Keratinocyte (primary cell): ENCODE measurements around the gene WT1. TPM values are rescaled to one million over a fixed set of nuclear protein-coding genes. Genes with fewer than 3 reads are reported as not detected.

Source experiments
- DNase-seq: peaks from one replicate; pipeline ENCODE4 v3.0.0-alpha.2; 2011; ENCODE audit warnings: low read depth, missing footprints, low spot score
- FAIRE-seq: peaks from 2 replicates; lab custom pipeline; 2011; peaks lifted over from hg19 to GRCh38; lab: Jason Lieb, UNC
- H2AFZ ChIP-seq: 2 replicates; pipeline ENCODE4 v1.6.0; 2012; ENCODE audit warnings: low read length, control low read depth, inconsistent platforms; ENCODE audit not compliant: control insufficient read depth
- H3K27ac ChIP-seq: 2 replicates; pipeline ENCODE4 v1.5.1; 2011; ENCODE audit warnings: low read length; ENCODE audit not compliant: control insufficient read depth, insufficient read depth
- H3K27me3 ChIP-seq: 3 replicates; pipeline ENCODE4 v1.6.0; 2011; ENCODE audit warnings: low read length; ENCODE audit not compliant: control insufficient read depth, insufficient read depth; ENCODE audit errors: extremely low read depth
- H3K36me3 ChIP-seq, 2 experiments: 2 replicates in 1 of 2; 3 replicates in 1 of 2; pipeline ENCODE4 v1.5.1; 2011; ENCODE audit warnings: low read length in 2 of 2, mild to moderate bottlenecking in 1 of 2; ENCODE audit not compliant: control insufficient read depth in 2 of 2, insufficient read depth in 2 of 2; ENCODE audit errors: extremely low read depth in 1 of 2
- H3K4me1 ChIP-seq: 3 replicates; pipeline ENCODE4 v1.5.1; 2011; ENCODE audit warnings: low read length; ENCODE audit not compliant: control insufficient read depth, insufficient read depth; ENCODE audit errors: extremely low read depth
- H3K4me2 ChIP-seq: 3 replicates; pipeline ENCODE4 v1.6.0; 2011; ENCODE audit warnings: low read depth, low read length; ENCODE audit not compliant: control insufficient read depth, insufficient read depth; ENCODE audit errors: extremely low read depth
- H3K4me3 ChIP-seq, 3 experiments: fragments of 200-600 bp in 1 of 3; sonication (generic) in 1 of 3; 2 replicates in 2 of 3; 3 replicates in 1 of 3; pipeline ENCODE4 v1.5.1; 2011 to 2016; ENCODE audit warnings: low read length in 3 of 3, mild to moderate bottlenecking in 3 of 3, control low read depth in 2 of 3, inconsistent platforms in 1 of 3, low read depth in 1 of 3, mixed read lengths in 1 of 3, mixed run types in 1 of 3, moderate library complexity in 1 of 3; ENCODE audit not compliant: control insufficient read depth in 2 of 3, insufficient read depth in 2 of 3; ENCODE audit errors: extremely low read depth in 1 of 3
- H3K79me2 ChIP-seq: 2 replicates; pipeline ENCODE4 v1.6.0; 2012; ENCODE audit warnings: low read length; ENCODE audit not compliant: control insufficient read depth, insufficient read depth
- H3K9ac ChIP-seq: 3 replicates; pipeline ENCODE4 v1.6.0; 2011; ENCODE audit warnings: low read length; ENCODE audit not compliant: control insufficient read depth, insufficient read depth; ENCODE audit errors: extremely low read depth
- H3K9me1 ChIP-seq: 3 replicates; pipeline ENCODE4 v1.6.0; 2011; ENCODE audit warnings: low read length; ENCODE audit not compliant: control insufficient read depth, insufficient read depth; ENCODE audit errors: extremely low read depth
- H3K9me3 ChIP-seq: 2 replicates; pipeline ENCODE4 v1.5.1; 2012; ENCODE audit warnings: low read depth, low read length; ENCODE audit not compliant: control insufficient read depth
- H4K20me1 ChIP-seq: 3 replicates; pipeline ENCODE4 v1.6.0; 2011; ENCODE audit warnings: low read length; ENCODE audit not compliant: control insufficient read depth, insufficient read depth; ENCODE audit errors: extremely low read depth
- CTCF ChIP-seq, 3 experiments: IDR thresholded peaks in 1 of 3; conservative IDR thresholded peaks in 1 of 3; optimal IDR thresholded peaks in 1 of 3; 2 replicates in 2 of 3; 3 replicates in 1 of 3; pipeline versions ENCODE3 to v1.5.1; 2011; ENCODE audit warnings: low read length in 3 of 3, mild to moderate bottlenecking in 3 of 3, moderate library complexity in 2 of 3, control low read depth in 1 of 3, inconsistent platforms in 1 of 3; ENCODE audit not compliant: insufficient read depth in 2 of 3; ENCODE audit errors: extremely low read depth in 1 of 3
- EZH2 ChIP-seq: IDR thresholded peaks from one replicate; pipeline ENCODE4 v1.6.1; 2012; ENCODE audit warnings: inconsistent platforms, mild to moderate bottlenecking, low read length, moderate library complexity
- dilution Hi-C: fragments of 300-500 bp; cut with MboI; formaldehyde crosslinking; loops from one replicate; pipeline ENCODE4 v1.7.0; 2020; ENCODE audit warnings: low sequenced_read_pairs; ENCODE audit not compliant: extremely low pct_ligation_motif_present
- polyA plus RNA-seq, 5 experiments: library from polyadenylated mRNA; depleted of rRNA in 3 of 5; stranded (reverse) in 3 of 5; stranded (forward) in 1 of 5; unstranded in 1 of 5; fragments of >200 nt; gene quantifications; 1 replicate in 1 of 5; 2 replicates in 3 of 5; 3 replicates in 1 of 5; pipeline versions ENCODE4 v1.2.1 to v1.2.3, GENCODE V29; 2011 to 2012; ENCODE audit warnings: missing spikeins in 2 of 5, low read depth in 1 of 5, low replicate concordance in 1 of 5

Gene WT1
- polyA plus RNA-seq, 1 donor (not counting 4 experiments of a cell fraction or from before 2014, with no cell fraction given): not detected

- dilution Hi-C loops: no loop called here
- TF ChIP-seq CTCF (optimal IDR thresholded peaks at IDR 0.05 in 1 of 3, IDR thresholded peaks at IDR 0.05 in 1 of 3, conservative IDR thresholded peaks at IDR 0.05 in 1 of 3; ENCODE audit: extremely low read depth in 1 of 3, insufficient read depth in 2 of 3, low read length in 3 of 3): no peak
- TF ChIP-seq EZH2: no peak
- no peak overlapping the region for H3K9ac ChIP-seq
- no peak overlapping the region for H3K27ac ChIP-seq
- H3K9me1 ChIP-seq: no peaks in the 10 kb centered on the region
- H4K20me1 ChIP-seq: no peaks in the 10 kb centered on the region
- no peak overlapping the region for H3K4me3 ChIP-seq
- no peak for DNase-seq
- no peaks in the 10 kb centered on the region for H3K4me1 ChIP-seq
- no peaks in the 10 kb centered on the region for H3K79me2 ChIP-seq
- no peak overlapping the region for H2AFZ ChIP-seq
- H3K27me3 ChIP-seq: peaks cover 7% of the 10 kb centered on the region
- no peaks in the 10 kb centered on the region for H3K36me3 ChIP-seq
- no peak for FAIRE-seq
- no peaks in the 10 kb centered on the region for H3K9me3 ChIP-seq
- no peak overlapping the region for H3K4me2 ChIP-seq
Observed at GRCh38 chr11:32386770-32387377, 48.5 kb downstream of the WT1 start.

- no peak for DNase-seq
- Histone ChIP-seq H3K79me2 (no peaks in the 10 kb centered on the region), H3K4me3 (no peak overlapping the region), H4K20me1 (no peaks in the 10 kb centered on the region), H3K9me1 (no peaks in the 10 kb centered on the region), H3K4me1 (no peaks in the 10 kb centered on the region), H3K9me3 (no peaks in the 10 kb centered on the region), H3K27me3 (peaks cover 7% of the 10 kb centered on the region), H3K36me3 (no peaks in the 10 kb centered on the region), H2AFZ (no peak overlapping the region), H3K4me2 (no peak overlapping the region), H3K27ac (no peak overlapping the region), H3K9ac (no peak overlapping the region)
- TF ChIP-seq CTCF (optimal IDR thresholded peaks at IDR 0.05 in 1 of 3, IDR thresholded peaks at IDR 0.05 in 1 of 3, conservative IDR thresholded peaks at IDR 0.05 in 1 of 3; ENCODE audit: extremely low read depth in 1 of 3, insufficient read depth in 2 of 3, low read length in 3 of 3): peak; percentile 58 to 76 (median 58)
- no peak for TF ChIP-seq EZH2
- no peak for FAIRE-seq
- dilution Hi-C loops: no loop called here
Observed at GRCh38 chr11:32385998-32386397, 49.3 kb downstream of the WT1 start.
